ENCODE measurements around the gene NR6A1.

- TF ChIP-seq ZNF140 (tag by site-specific recombination; IDR thresholded peaks at IDR 0.05) (no peak), ZNF292 (tag by site-specific recombination; IDR thresholded peaks at IDR 0.05; ENCODE audit: borderline replicate concordance, low read depth) (no peak), ZNF843 (tag by site-specific recombination; IDR thresholded peaks at IDR 0.05) (no peak), CTCF (tag by site-specific recombination; IDR thresholded peaks at IDR 0.05) (no peak), ZBTB44 (tag by site-specific recombination; IDR thresholded peaks at IDR 0.05) (no peak), ATF2 (tag by site-specific recombination; IDR thresholded peaks at IDR 0.05; ENCODE audit: low read depth) (no peak)
Measured at GRCh38 chr9:124795881-124796431, 24.8 kb upstream of the NR6A1 start.

Data from HEK293 (cell line).